OCI-M2 (cell line): Measurements from ENCODE around the gene NUMA1.

Experiments used
- DNase-seq: peaks from one replicate; lab custom pipeline; 2025; ENCODE audit not compliant: unreplicated experiment; lab: John Stamatoyannopoulos, UW

The NUMA1 gene

GRCh38 chr11:72024069-72024754 lies 56.1 kb downstream of the NUMA1 start:
- DNase-seq = no peak

- no peak for DNase-seq
Measured at GRCh38 chr11:72023335-72023734, 57.0 kb downstream of the NUMA1 start.

- no peak for DNase-seq
Measured at GRCh38 chr11:72018171-72018570, 62.2 kb downstream of the NUMA1 start.

- no peak for DNase-seq
Measured at GRCh38 chr11:72015511-72016061, 64.8 kb downstream of the NUMA1 start.

- DNase-seq = no peak
Measured at GRCh38 chr11:72014761-72015320, 65.5 kb downstream of the NUMA1 start.

DNA sequence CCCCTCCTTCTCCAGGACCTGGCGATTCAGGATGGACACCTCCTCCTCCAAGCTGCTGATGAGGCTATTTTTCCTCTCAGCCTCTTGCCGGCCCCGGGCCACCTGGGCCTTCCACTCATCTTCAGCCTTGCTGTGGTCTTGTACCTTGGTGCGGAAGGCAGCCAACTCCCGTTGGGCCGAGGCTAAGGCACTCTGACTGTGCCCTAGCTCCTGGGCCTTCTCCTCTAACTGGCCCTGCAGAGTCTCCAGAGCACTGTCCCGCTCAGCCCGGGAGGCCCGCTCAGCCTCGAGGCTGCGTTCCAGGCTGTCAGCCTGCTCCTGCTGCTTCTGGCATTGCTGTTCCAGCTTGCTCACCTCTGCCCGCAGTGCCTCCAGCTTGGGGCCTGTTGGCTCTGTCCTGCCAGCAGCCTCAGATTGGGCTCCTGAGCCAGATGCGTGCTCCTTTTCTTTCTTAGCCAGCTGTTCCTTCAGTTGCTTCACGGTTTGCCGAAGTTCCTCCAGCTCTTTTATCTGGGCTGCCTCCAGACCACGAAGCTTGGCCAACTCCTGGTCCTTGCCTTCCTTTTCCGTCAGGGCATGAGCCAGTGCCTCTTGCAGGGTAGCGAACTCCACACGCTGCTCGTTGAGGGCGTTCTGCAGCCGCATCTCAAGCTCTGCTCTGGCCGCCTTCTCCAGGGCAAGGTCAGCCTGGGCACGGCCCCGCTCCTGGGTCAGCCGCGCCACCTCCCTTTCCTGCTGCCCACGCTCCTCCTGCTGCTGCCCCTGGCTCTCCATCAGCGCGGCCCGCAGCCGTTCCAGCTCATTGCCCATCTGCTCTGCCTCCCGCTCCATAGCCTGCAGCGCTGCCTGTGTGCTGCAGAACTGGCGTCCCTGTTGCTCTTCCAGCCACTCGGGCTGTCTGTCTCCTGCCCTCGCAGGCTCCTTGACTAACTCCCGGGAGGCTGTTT lies 66.3 kb downstream of the NUMA1 start:
- DNase-seq = no peak

- DNase-seq = no peak
Measured at GRCh38 chr11:72012897-72013721, 67.2 kb downstream of the NUMA1 start.

DNA sequence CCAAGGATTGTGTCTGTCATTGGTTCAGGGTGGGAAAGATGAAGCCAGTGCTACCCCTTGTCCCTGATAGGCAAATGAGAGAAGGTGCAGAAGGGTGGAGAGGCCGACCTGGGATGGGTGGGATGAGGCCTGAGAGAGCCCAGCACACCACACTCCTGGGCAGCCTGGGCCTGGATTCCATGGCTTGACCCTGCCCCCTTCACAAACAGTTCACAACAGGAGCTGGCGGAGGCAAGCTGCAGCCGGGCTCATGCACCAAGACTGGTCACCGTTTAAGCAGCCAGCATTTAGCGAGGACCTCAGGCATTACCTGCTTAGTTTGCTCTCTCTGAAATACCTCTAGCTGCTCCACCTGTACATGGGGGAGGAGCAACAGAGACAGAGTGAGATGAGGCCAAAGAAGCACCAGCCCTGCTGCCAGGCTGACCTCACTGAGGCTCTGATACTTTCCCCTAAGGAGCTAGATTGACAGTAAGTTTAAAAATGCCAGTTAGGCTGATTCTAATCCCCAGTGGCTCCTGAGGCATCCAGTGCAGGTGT lies 68.2 kb downstream of the NUMA1 start:
- no peak for DNase-seq

DNA sequence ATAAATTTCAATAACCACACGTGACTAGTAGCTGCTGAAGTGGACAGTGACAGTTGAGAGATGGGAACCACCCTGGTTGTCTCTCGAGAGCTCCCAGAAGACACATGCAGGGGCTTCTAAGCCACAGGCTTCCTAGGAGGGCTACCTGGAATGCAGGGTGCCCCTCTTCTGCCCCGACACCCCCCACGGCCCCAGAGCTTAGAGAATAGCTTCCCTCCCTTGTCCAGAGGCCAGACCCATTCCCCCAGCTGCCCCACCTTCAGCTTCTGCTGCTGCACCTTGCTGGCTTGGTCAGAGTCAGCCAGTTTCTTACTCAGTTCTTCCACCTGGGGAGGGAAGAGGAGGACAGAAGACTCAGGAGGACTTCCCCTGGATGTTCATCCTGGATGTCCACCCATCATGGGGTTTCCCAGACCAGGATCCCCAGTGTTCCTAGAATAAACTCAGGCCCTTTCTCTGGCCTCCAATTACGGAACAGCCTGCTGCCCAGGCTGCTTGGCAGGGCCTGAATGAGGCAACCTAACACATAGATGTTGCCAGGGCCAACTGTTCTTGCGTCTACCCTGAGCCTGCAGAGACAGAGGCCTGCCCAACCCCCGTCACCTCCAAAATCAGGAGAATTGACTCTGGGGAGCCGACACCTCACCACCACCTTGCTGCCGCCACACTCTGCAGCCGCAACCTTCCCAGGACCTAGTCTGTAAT lies 69.7 kb downstream of the NUMA1 start:
- no peak for DNase-seq

GRCh38 chr11:72009156-72009555 lies 71.2 kb downstream of the NUMA1 start:
- no peak for DNase-seq

DNA sequence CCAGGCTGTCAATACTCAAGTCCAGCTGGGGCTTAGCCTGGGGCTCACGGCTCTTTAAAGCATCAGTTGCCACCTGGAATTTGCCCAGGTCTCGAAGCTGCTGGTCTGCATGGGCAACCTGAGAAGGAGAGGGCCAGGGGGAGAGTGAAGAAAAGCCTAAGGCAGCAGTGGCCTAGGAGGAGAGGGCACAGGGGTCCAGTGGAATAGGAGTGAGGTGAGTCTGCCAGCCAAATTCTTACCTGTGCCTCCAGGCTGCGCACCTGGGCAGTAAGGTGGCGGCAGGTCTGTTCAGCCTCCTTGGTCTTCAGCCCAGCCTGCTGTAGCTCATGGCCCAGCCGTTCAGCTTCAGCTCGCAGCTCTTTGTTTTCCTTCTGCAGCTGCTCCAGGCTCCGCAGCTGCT lies 71.6 kb downstream of the NUMA1 start:
- DNase-seq = no peak

DNA sequence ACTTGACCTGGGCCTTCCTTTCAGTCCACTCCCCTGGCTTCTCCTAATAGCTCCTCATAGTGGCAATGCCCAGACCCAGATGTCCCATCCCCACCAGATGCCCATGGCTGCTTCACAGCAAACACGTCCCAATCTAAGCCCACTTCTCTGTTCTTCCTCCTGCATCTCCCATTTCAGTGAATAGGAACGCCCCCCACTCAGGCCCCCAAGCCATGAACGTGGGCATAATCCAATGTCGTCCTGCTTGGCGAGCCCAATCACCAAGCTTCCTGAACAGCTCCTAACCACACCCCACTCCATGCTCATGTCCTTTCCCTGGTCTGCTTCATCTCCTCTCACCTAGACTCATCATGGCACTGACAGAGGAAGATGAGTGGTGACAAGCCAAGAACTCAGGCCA lies 72.8 kb downstream of the NUMA1 start:
- no peak for DNase-seq

DNA sequence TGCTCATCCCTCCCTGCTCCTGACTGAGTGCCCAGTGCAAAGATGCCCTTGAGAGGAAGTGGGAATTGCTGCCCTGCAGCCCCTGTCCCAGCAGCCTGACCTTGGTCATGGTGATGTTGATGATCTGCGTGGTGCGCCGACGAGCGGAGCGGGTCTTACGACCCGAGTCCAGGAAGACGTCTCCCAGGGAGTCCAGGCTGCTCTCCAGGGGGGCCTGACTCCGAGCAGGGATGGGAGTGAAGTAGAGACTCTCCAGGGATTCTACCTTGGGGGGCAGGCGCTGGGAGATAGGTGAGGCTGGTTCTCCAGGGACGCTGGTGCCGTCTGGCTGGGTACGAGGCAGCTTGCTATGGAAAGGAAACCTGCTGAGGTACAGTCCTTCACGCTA lies 73.3 kb downstream of the NUMA1 start:
- no peak for DNase-seq

DNA sequence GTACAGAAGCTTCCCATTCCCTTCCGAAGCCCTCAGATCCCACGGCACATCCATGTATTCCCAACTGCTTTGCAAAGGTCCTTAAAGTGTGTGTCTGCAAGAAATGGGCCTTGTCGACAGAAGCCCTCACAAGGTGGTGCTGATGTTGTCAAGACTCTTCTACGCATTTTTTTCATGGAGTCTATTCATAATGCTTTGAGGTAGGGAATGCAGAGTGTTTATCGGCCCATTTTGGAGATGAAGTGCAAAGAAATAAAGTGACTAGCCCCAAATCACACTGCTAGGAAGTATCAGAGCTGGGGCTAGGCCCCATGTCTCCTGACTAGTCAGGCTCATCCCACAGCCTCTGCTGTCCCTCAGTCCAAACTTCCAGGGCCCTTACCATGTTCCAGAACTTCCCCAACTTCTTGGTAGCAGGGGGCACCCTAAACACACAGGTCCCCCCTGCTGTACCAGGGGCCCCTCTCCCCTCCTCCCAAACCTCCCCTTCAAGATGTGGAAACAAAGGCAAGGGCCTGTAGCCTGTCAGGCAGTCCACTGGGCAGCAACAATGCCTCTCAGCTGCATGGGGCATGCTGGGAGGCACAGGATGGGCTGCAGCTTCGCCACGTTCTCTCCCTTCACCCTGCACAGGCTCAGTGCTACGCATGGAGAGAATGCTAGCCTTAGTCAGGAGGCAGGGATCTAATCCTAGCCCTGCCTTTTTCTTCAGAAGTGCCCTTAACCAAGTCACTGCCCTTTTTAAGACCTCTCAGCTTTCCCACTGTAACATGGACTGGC lies 73.8 kb downstream of the NUMA1 start:
- DNase-seq = no peak

DNA sequence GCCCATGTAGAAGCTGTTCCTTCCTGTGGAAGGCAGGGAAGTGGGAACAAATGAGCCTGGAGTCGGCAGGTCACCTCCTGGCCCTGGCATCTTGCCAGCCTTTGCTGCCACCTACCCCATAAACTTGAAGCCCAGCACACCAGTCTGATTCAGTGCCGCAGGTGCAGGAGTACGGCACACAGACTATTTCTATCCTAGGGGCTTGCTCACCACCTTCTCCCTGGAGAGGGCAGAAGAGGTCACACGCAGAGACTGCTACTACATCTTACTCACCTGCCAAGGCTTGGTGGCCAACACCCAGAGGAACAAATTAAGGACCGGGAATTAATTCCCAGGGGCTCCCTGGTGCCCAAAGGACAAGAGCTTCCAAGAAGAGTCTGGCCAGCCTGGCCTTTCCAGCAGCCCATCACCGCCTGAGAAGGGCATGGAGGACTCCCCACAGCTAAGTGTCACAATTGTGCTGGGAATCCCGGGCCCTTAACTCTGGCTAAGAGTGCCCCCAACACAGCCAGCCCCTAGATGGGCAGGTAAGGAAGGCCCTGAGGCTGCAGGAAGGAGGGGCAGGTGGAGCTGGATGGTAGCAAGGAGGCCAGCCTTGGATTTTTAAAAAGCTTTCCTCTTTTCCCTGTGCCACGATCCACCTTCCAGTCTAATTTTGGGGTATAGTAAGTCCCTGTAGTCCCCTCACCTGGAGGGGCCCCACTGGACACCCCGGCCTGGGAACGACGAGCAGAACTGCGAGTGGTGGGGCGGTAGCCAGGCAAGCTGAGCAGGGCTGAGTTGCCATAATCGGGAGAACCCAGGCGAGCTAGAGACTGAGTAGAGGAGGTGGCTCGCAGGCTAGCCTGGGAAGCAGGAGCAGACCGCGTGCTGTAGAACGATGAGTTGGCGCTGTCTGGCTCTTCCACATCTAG lies 74.7 kb downstream of the NUMA1 start:
- no peak for DNase-seq

- DNase-seq = no peak
Measured at GRCh38 chr11:72004515-72005346, 75.6 kb downstream of the NUMA1 start.

DNA sequence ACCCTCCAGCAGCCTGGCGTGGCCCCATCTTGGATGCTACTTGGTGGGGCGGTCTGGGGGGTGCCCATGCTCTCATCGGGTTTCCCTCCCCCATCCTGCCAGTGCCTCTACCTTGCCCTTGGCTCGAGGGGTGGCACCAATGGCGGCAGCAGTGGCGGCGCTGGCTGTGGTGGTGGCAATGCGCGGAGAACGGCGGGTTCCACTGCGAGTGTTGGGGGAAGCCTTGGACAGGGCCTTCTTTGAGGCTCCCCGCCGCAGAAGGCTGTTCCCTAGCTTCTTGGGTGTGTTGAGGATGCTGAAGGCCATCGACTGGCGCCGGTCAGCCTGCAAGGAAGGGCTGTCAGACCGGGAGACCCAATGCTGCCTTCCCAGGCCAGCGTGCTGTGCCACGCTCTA lies 76.6 kb downstream of the NUMA1 start:
- DNase-seq = no peak
